Skeletal muscle satellite cell (primary cell): ENCODE data around the gene IL31.

Experiments used
- H3K27me3 ChIP-seq: 2 replicates; pipeline ENCODE4 v1.7.0; 2013; ENCODE audit warnings: low read length; ENCODE audit not compliant: control insufficient read depth, insufficient read depth
- H3K36me3 ChIP-seq: 2 replicates; pipeline ENCODE4 v1.7.0; 2013; ENCODE audit warnings: mild to moderate bottlenecking, control low read depth, low read length; ENCODE audit not compliant: insufficient read depth
- H3K4me1 ChIP-seq: 2 replicates; pipeline ENCODE4 v1.7.0; 2013; ENCODE audit warnings: low read length; ENCODE audit not compliant: control insufficient read depth, insufficient read depth
- H3K4me2 ChIP-seq: 2 replicates; pipeline ENCODE4 v1.7.0; 2013; ENCODE audit warnings: mild to moderate bottlenecking, low read length
- H3K4me3 ChIP-seq: 2 replicates; pipeline ENCODE4 v1.7.0; 2013; ENCODE audit warnings: low read length
- H3K9ac ChIP-seq: 2 replicates; pipeline ENCODE4 v1.7.0; 2013; ENCODE audit warnings: mild to moderate bottlenecking, low read depth, low read length, moderate library complexity
- H3K9me3 ChIP-seq: replicated peaks from 2 replicates; pipeline ENCODE4 v1.7.0; 2013; ENCODE audit warnings: mild to moderate bottlenecking, control low read depth, low read length

Gene IL31

GRCh38 chr12:122171399-122171798 is 2.6 kb downstream of the IL31 start:
- Histone ChIP-seq H3K4me3 (no peak overlapping the region), H3K4me1 (no peaks in the 10 kb centered on the region), H3K36me3 (no peaks in the 10 kb centered on the region), H3K9me3 (no peaks in the 10 kb centered on the region), H3K27me3 (peaks cover 16% of the 10 kb centered on the region), H3K9ac (no peak overlapping the region), H3K4me2 (no peak overlapping the region)

- no peaks in the 10 kb centered on the region for H3K4me1 ChIP-seq
- no peaks in the 10 kb centered on the region for H3K9me3 ChIP-seq
- H3K4me3 ChIP-seq, result no peak overlapping the region
- no peaks in the 10 kb centered on the region for H3K36me3 ChIP-seq
- H3K9ac ChIP-seq, result no peak overlapping the region
- H3K4me2 ChIP-seq, result no peak overlapping the region
- peaks cover 10% of the 10 kb centered on the region for H3K27me3 ChIP-seq
Measured at GRCh38 chr12:122168492-122168891, 5.5 kb downstream of the IL31 start.

- no peak overlapping the region for H3K9ac ChIP-seq
- H3K4me1 ChIP-seq, result no peaks in the 10 kb centered on the region
- no peaks in the 10 kb centered on the region for H3K9me3 ChIP-seq
- no peak overlapping the region for H3K4me2 ChIP-seq
- H3K36me3 ChIP-seq, result no peaks in the 10 kb centered on the region
- no peak overlapping the region for H3K4me3 ChIP-seq
- peaks cover 13% of the 10 kb centered on the region for H3K27me3 ChIP-seq
Measured at GRCh38 chr12:122167356-122167925, 6.6 kb downstream of the IL31 start.

- H3K4me1 ChIP-seq, result no peaks in the 10 kb centered on the region
- H3K4me2 ChIP-seq, result no peak overlapping the region
- no peak overlapping the region for H3K4me3 ChIP-seq
- H3K9ac ChIP-seq, result no peak overlapping the region
- no peaks in the 10 kb centered on the region for H3K36me3 ChIP-seq
- peaks cover 13% of the 10 kb centered on the region for H3K27me3 ChIP-seq
- H3K9me3 ChIP-seq, result no peaks in the 10 kb centered on the region
Measured at GRCh38 chr12:122166422-122167349, 7.3 kb downstream of the IL31 start.

- Histone ChIP-seq H3K4me1 (no peaks in the 10 kb centered on the region), H3K9ac (no peak overlapping the region), H3K4me3 (no peak overlapping the region), H3K9me3 (no peaks in the 10 kb centered on the region), H3K4me2 (no peak overlapping the region), H3K27me3 (peaks cover 8% of the 10 kb centered on the region), H3K36me3 (no peaks in the 10 kb centered on the region)
Measured at GRCh38 chr12:122162976-122163375, 11.0 kb downstream of the IL31 start.

GRCh38 chr12:122161682-122162081 is 12.3 kb downstream of the IL31 start:
- Histone ChIP-seq H3K27me3 (peaks cover 4% of the 10 kb centered on the region), H3K36me3 (no peaks in the 10 kb centered on the region), H3K9ac (no peak overlapping the region), H3K4me3 (no peak overlapping the region), H3K4me1 (no peaks in the 10 kb centered on the region), H3K9me3 (no peaks in the 10 kb centered on the region), H3K4me2 (no peak overlapping the region)

GRCh38 chr12:122160761-122161160 is 13.3 kb downstream of the IL31 start:
- H3K4me3 ChIP-seq, result no peak overlapping the region
- no peak overlapping the region for H3K4me2 ChIP-seq
- no peaks in the 10 kb centered on the region for H3K36me3 ChIP-seq
- no peaks in the 10 kb centered on the region for H3K4me1 ChIP-seq
- H3K27me3 ChIP-seq, result peaks cover 3% of the 10 kb centered on the region
- no peak overlapping the region for H3K9ac ChIP-seq
- no peaks in the 10 kb centered on the region for H3K9me3 ChIP-seq

- Histone ChIP-seq H3K4me1 (no peaks in the 10 kb centered on the region), H3K4me3 (no peak overlapping the region), H3K9me3 (no peaks in the 10 kb centered on the region), H3K27me3 (peaks cover 3% of the 10 kb centered on the region), H3K36me3 (no peaks in the 10 kb centered on the region), H3K9ac (no peak overlapping the region), H3K4me2 (no peak overlapping the region)
Measured at GRCh38 chr12:122159882-122160281, 14.1 kb downstream of the IL31 start.

- Histone ChIP-seq H3K36me3 (no peaks in the 10 kb centered on the region), H3K4me1 (no peaks in the 10 kb centered on the region), H3K27me3 (peaks cover 3% of the 10 kb centered on the region), H3K4me3 (no peak overlapping the region), H3K4me2 (no peak overlapping the region), H3K9ac (no peak overlapping the region), H3K9me3 (no peaks in the 10 kb centered on the region)
Measured at GRCh38 chr12:122158700-122159285, 15.2 kb downstream of the IL31 start.

GRCh38 chr12:122155705-122156104 is 18.3 kb downstream of the IL31 start:
- H3K4me3 ChIP-seq, result no peak overlapping the region
- no peaks in the 10 kb centered on the region for H3K36me3 ChIP-seq
- no peak overlapping the region for H3K4me2 ChIP-seq
- no peaks in the 10 kb centered on the region for H3K4me1 ChIP-seq
- no peaks in the 10 kb centered on the region for H3K9me3 ChIP-seq
- no peaks in the 10 kb centered on the region for H3K27me3 ChIP-seq
- H3K9ac ChIP-seq, result no peak overlapping the region

GRCh38 chr12:122152754-122153153 is 21.3 kb downstream of the IL31 start:
- Histone ChIP-seq H3K27me3 (no peaks in the 10 kb centered on the region), H3K36me3 (no peaks in the 10 kb centered on the region), H3K9me3 (no peaks in the 10 kb centered on the region), H3K4me2 (no peak overlapping the region), H3K9ac (no peak overlapping the region), H3K4me1 (no peaks in the 10 kb centered on the region), H3K4me3 (no peak overlapping the region)
